GM12878 (cell line): ENCODE results near the gene CTRB1. TPM values are rescaled to one million over a fixed set of nuclear protein-coding genes. Genes with fewer than 3 reads are reported as not detected.
"Not testable (repeated sequence)": the region's sequence is repeated elsewhere in the genome, so short reads cannot be mapped to it uniquely, and the experiment has no call there.

Experiments used
- ATAC-seq: fragments of 200-7000 bp; cut with Tn5 transposase; 3 replicates; pipeline ENCODE4 v1.9.1; 2020; ENCODE audit warnings: mild to moderate bottlenecking, moderate library complexity
- BruUV-seq: library from RNA; stranded (reverse); fragments of 400-500 nt; replicated peaks from 2 replicates; lab custom pipeline; 2021; lab: Mats Ljungman, UMichigan
- CTCF ChIA-PET: fragments of 300-600 bp; sonication (Branson Sonifier 250); formaldehyde crosslinking; extraction: SDS; loops from one replicate; lab custom pipeline; 2021; ENCODE audit warnings: inconsistent platforms; lab: Yijun Ruan, JAX
- POLR2A ChIA-PET: fragments of 350-600 bp; formaldehyde crosslinking; extraction: SDS; loops from one replicate; lab custom pipeline; 2021; ENCODE audit warnings: inconsistent platforms; lab: Charles Lee
- RAD21 ChIA-PET: fragments of 300-600 bp; sonication (Branson Sonifier 250); formaldehyde crosslinking; loops from one replicate; lab custom pipeline; 2023; ENCODE audit warnings: antibody characterized with exemption; ENCODE audit not compliant: unreplicated experiment; lab: Charles Lee
- SMC1A ChIA-PET: fragments of 300-600 bp; sonication (Branson Sonifier 250); formaldehyde crosslinking; loops from one replicate; lab custom pipeline; 2023; ENCODE audit not compliant: unreplicated experiment, uncharacterized antibody; lab: Charles Lee
- DNase-seq: peaks from one replicate; pipeline ENCODE4 v3.0.0-alpha.2; 2011; ENCODE audit warnings: low read depth, low spot score
- FAIRE-seq: peaks from 3 replicates; lab custom pipeline; 2011; peaks lifted over from hg19 to GRCh38; lab: Jason Lieb, UNC
- H2AFZ ChIP-seq: 2 replicates; pipeline ENCODE4 v1.6.0; 2011; ENCODE audit warnings: low read depth, low read length, control low read depth; ENCODE audit not compliant: control insufficient read depth
- H3K27ac ChIP-seq: 2 replicates; pipeline ENCODE4 v1.5.1; 2011; ENCODE audit warnings: control low read depth; ENCODE audit not compliant: control insufficient read depth, insufficient read depth
- H3K27me3 ChIP-seq, 2 experiments: replicated peaks in 1 of 2; 2 replicates each; pipeline versions ENCODE4 v1.6.0 to v1.6.1; 2011; ENCODE audit warnings: low read length in 1 of 2; ENCODE audit not compliant: control insufficient read depth in 2 of 2, insufficient read depth in 2 of 2
- H3K36me3 ChIP-seq, 2 experiments: 2 replicates each; pipeline ENCODE4 v1.5.1; 2011; ENCODE audit warnings: low read length in 1 of 2; ENCODE audit not compliant: control insufficient read depth in 2 of 2, insufficient read depth in 2 of 2
- H3K4me1 ChIP-seq: 2 replicates; pipeline ENCODE4 v1.6.1; 2011; ENCODE audit warnings: mild to moderate bottlenecking, low read length, moderate library complexity, mixed read lengths; ENCODE audit not compliant: control insufficient read depth, insufficient read depth
- H3K4me2 ChIP-seq: 2 replicates; pipeline ENCODE4 v1.6.0; 2011; ENCODE audit warnings: control low read depth; ENCODE audit not compliant: control insufficient read depth, insufficient read depth
- H3K4me3 ChIP-seq: fragments of 200-600 bp; sonication (generic); 2 replicates; pipeline ENCODE4 v1.5.1; 2016
- H3K79me2 ChIP-seq: 2 replicates; pipeline ENCODE4 v1.6.0; 2011; ENCODE audit warnings: low read length; ENCODE audit not compliant: control insufficient read depth, insufficient read depth
- H3K9ac ChIP-seq: 2 replicates; pipeline ENCODE4 v1.8.0; 2011; ENCODE audit warnings: low read length, control low read depth, mixed read lengths; ENCODE audit not compliant: control insufficient read depth, insufficient read depth
- H3K9me3 ChIP-seq: replicated peaks from 3 replicates; pipeline ENCODE4 v1.5.1; 2011; ENCODE audit warnings: mild to moderate bottlenecking, low read length; ENCODE audit not compliant: control insufficient read depth, insufficient read depth
- H4K20me1 ChIP-seq: 2 replicates; pipeline ENCODE4 v1.6.0; 2011; ENCODE audit not compliant: control insufficient read depth, insufficient read depth
- MAX ChIP-seq: IDR thresholded peaks from 2 replicates; pipeline ENCODE4 v1.6.1; 2012; ENCODE audit warnings: low read depth, low read length, improper control_type of control experiment
- WGBS: methylation state at CpG from one replicate; pipeline ENCODE4 v1.1.6; 2016; ENCODE audit warnings: low lambda C conversion rate; ENCODE audit not compliant: insufficient replicate concordance, insufficient coverage; ENCODE audit errors: missing lambda C conversion rate; 5-methylcytosine and 5-hydroxymethylcytosine counted together
- in situ Hi-C: fragments of 300-500 bp; cut with MboI; formaldehyde crosslinking; loops from 9 replicates; pipeline ENCODE4 v1.14.3; 2018; ENCODE audit warnings: mixed read lengths
- intact Hi-C: fragments of 100-400 bp; cut with micrococcal nuclease; formaldehyde crosslinking; loops from one replicate; pipeline ENCODE4 v1.14.2; 2022; ENCODE audit not compliant: unreplicated experiment
- polyA plus RNA-seq, 11 experiments: library from polyadenylated mRNA; depleted of rRNA in 4 of 11; unstranded in 6 of 11; stranded (reverse) in 5 of 11; fragments of >200 nt; fragmentation: Nextera tagmentation in 4 of 11; fragmentation: Illumina TruSeq in 1 of 11; extraction: Ambion mirVana in 4 of 11; extraction: Trizol in 1 of 11; gene quantifications; 1 replicate in 1 of 11; 2 replicates in 10 of 11; pipeline versions ENCODE4 v1.2.1 to v1.2.3, GENCODE V29; 2011 to 2016; ENCODE audit warnings: inconsistent platforms in 2 of 11, missing spikeins in 2 of 11, low read depth in 1 of 11
- total RNA-seq, 4 experiments: library from RNA; depleted of rRNA in 3 of 4; stranded (reverse); fragments of >200 nt in 3 of 4; fragmentation: Illumina TruSeq in 1 of 4; extraction: Trizol in 1 of 4; gene quantifications; 2 replicates each; pipeline versions ENCODE4 v1.2.1 to v1.2.3, GENCODE V29; 2013 to 2021

CTRB1 gene
- total and polyA plus RNA-seq, 10 of the 15 experiments (the other 5 are each of a cell fraction or from before 2014, with no cell fraction given), result 0.28 to 4.4 TPM; not detected in 8

- no peak overlapping the region for H2AFZ ChIP-seq
- H3K27me3 ChIP-seq, result no peaks in the 10 kb centered on the region
- POLR2A ChIA-PET, result no interaction called here
- FAIRE-seq (no peak), ATAC-seq (no peak), DNase-seq (no peak)
- SMC1A ChIA-PET, result no interaction called here
- peaks cover 0 to 1% of the 10 kb centered on the region in 2 experiments; a peak in 2 of 4 replicates for H3K36me3 ChIP-seq
- WGBS, result 74% methylated on average over 19 of the region's 19 CpGs
- no peak overlapping the region for H3K27ac ChIP-seq
- no peaks in the 10 kb centered on the region for H3K9me3 ChIP-seq
- in situ Hi-C loops, result no loop called here
- BruUV-seq, result no TSS peak
- H3K4me2 ChIP-seq, result no peak overlapping the region
- H3K4me3 ChIP-seq, result no peak overlapping the region
- CTCF ChIA-PET, result interaction anchor here (10.6 kb wide), 1 partner anchor 143 kb away, joined by 243 read pairs; no protein-coding TSS in a partner anchor
- peaks cover 8% of the 10 kb centered on the region for H3K4me1 ChIP-seq
- H4K20me1 ChIP-seq, result no peaks in the 10 kb centered on the region
- RAD21 ChIA-PET, result interaction anchor here (0.6 kb wide), 1 partner anchor 254 kb away, joined by 5 read pairs; the partner anchor contains the start of gene WDR59
- H3K9ac ChIP-seq, result no peak overlapping the region
- TF ChIP-seq MAX, result no peak
- intact Hi-C loops, result loop anchor here (10.0 kb wide), 1 partner anchor 525 kb away; no protein-coding TSS in a partner anchor
- H3K79me2 ChIP-seq, result no peaks in the 10 kb centered on the region
These were observed 20.8 kb downstream of the CTRB1 start for GRCh38 chr16:75239542-75240122.

GRCh38 chr16:75240633-75241032 lies 21.8 kb downstream of the CTRB1 start:
- WGBS, result 82% methylated on average over 7 of the region's 7 CpGs
- in situ Hi-C loops, FAIRE-seq, H3K4me2 ChIP-seq, H3K36me3 ChIP-seq, ATAC-seq, H4K20me1 ChIP-seq, DNase-seq, H3K27ac ChIP-seq, H2AFZ ChIP-seq, H3K9me3 ChIP-seq, H3K79me2 ChIP-seq, POLR2A ChIA-PET, BruUV-seq, intact Hi-C loops, H3K9ac ChIP-seq, H3K4me3 ChIP-seq, RAD21 ChIA-PET, CTCF ChIA-PET, H3K27me3 ChIP-seq: not testable (repeated sequence)
- SMC1A ChIA-PET, result interaction anchor here (1.6 kb wide), 1 partner anchor 145 kb away, joined by 3 read pairs; no protein-coding TSS in a partner anchor
- H3K4me1 ChIP-seq, result peaks cover 18% of the 10 kb centered on the region
